GM12892 (cell line): Measurements from ENCODE around the gene ACTRT2.

Experiments
- POLR2AphosphoS5 ChIP-seq: IDR thresholded peaks from 2 replicates; pipeline ENCODE4 v1.6.1; 2011; ENCODE audit warnings: low read depth, low read length, control low read depth
- TAF1 ChIP-seq: IDR thresholded peaks from 2 replicates; pipeline ENCODE4 v1.6.1; 2011; ENCODE audit warnings: low read depth, mild to moderate bottlenecking, control low read depth, low read length, borderline replicate concordance

GRCh38 chr1:3022511-3022973, 1.3 kb downstream of the ACTRT2 start:
- TF ChIP-seq TAF1: no peak
- TF ChIP-seq POLR2AphosphoS5: no peak
